K562 (cell line): ENCODE data around the gene FUT8. TPM values are rescaled to one million over a fixed set of nuclear protein-coding genes. Genes with fewer than 3 reads are reported as not detected.

Source experiments
- BHLHE40 ChIP-seq: IDR thresholded peaks from 2 replicates; pipeline ENCODE4 v1.6.1; 2011; ENCODE audit warnings: low read length, improper control_type of control experiment
- C11orf30 ChIP-seq: fragments of 450-650 bp; IDR thresholded peaks from 2 replicates; pipeline ENCODE4 v1.6.1; 2016; ENCODE audit warnings: low read depth, mild to moderate bottlenecking
- E2F1 ChIP-seq: sonication (generic); formaldehyde crosslinking; IDR thresholded peaks from 2 replicates; pipeline ENCODE4 v1.8.1; 2023; ENCODE audit warnings: mild to moderate bottlenecking, missing genetic modification reagents, moderate library complexity
- FOXM1 ChIP-seq, 2 experiments: fragments of 450-650 bp in 1 of 2; sonication (generic) in 1 of 2; formaldehyde crosslinking in 1 of 2; IDR thresholded peaks; 2 replicates each; pipeline versions ENCODE4 v1.6.1 to v1.9.0; 2017 to 2022; ENCODE audit warnings: low read depth in 2 of 2, mild to moderate bottlenecking in 2 of 2, missing genetic modification reagents in 1 of 2, moderate library complexity in 1 of 2
- FUS ChIP-seq: fragments of 200-400 bp; formaldehyde crosslinking; optimal IDR thresholded peaks from 2 replicates; pipeline ENCODE3; 2017; ENCODE audit warnings: low read depth, low read length
- GTF2E2 ChIP-seq: fragments of 200-800 bp; sonication (Bioruptor generic); IDR thresholded peaks from 2 replicates; pipeline ENCODE4 v1.6.1; 2016; ENCODE audit warnings: missing genetic modification characterization, missing compliant biosample characterization
- HNRNPUL1 ChIP-seq: fragments of 200-400 bp; formaldehyde crosslinking; IDR thresholded peaks from 2 replicates; pipeline ENCODE4 v1.6.1; 2017; ENCODE audit warnings: low read length
- KAT7 ChIP-seq: sonication (generic); formaldehyde crosslinking; IDR thresholded peaks from 2 replicates; pipeline ENCODE4 v1.8.0; 2022; ENCODE audit warnings: missing genetic modification reagents, mild to moderate bottlenecking, borderline replicate concordance
- MECOM ChIP-seq: fragments of 250-450 bp; sonication (Bioruptor Pico); IDR thresholded peaks from 2 replicates; pipeline ENCODE4 v1.8.0; 2022; ENCODE audit warnings: inconsistent platforms
- PRDM10 ChIP-seq: fragments of 450-650 bp; IDR thresholded peaks from 2 replicates; pipeline ENCODE4 v1.6.1; 2018; ENCODE audit not compliant: partially characterized antibody
- PRPF4 ChIP-seq: fragments of 200-400 bp; formaldehyde crosslinking; IDR thresholded peaks from one replicate; pipeline ENCODE4 v1.6.1; 2017; ENCODE audit warnings: low read length, low read depth, mild to moderate bottlenecking; ENCODE audit not compliant: insufficient read depth, poor library complexity, severe bottlenecking
- TEAD4 ChIP-seq, 2 experiments: sonication (generic) in 1 of 2; formaldehyde crosslinking in 1 of 2; IDR thresholded peaks; 2 replicates each; pipeline versions ENCODE4 v1.6.1 to v1.8.0; 2012 to 2022; ENCODE audit warnings: borderline replicate concordance in 1 of 2, inconsistent platforms in 1 of 2, low read length in 1 of 2, mild to moderate bottlenecking in 1 of 2, missing genetic modification reagents in 1 of 2
- ZFP30 ChIP-seq: fragments of 250-450 bp; sonication (Bioruptor Pico); IDR thresholded peaks from 2 replicates; pipeline ENCODE4 v1.8.0; 2022; ENCODE audit warnings: moderate library complexity, mild to moderate bottlenecking, inconsistent platforms, borderline replicate concordance
- ZNF592 ChIP-seq: fragments of 450-650 bp; IDR thresholded peaks from 2 replicates; pipeline ENCODE4 v1.6.1; 2017; ENCODE audit warnings: antibody characterized with exemption, mild to moderate bottlenecking
- ZNF79 ChIP-seq: fragments of 250-450 bp; sonication (Bioruptor Pico); IDR thresholded peaks from 2 replicates; pipeline ENCODE4 v1.4.0; 2020; ENCODE audit warnings: low read depth, mild to moderate bottlenecking, moderate library complexity
- polyA plus RNA-seq, 8 experiments: library from polyadenylated mRNA; depleted of rRNA in 4 of 8; stranded (reverse) in 5 of 8; unstranded in 3 of 8; fragments of >200 nt; fragmentation: Nextera tagmentation in 2 of 8; fragmentation: Illumina TruSeq in 1 of 8; extraction: Ambion mirVana in 2 of 8; extraction: Trizol in 1 of 8; gene quantifications; 2 replicates each; pipeline versions ENCODE4 v1.2.1 to v1.2.3, GENCODE V29; 2011 to 2014; ENCODE audit warnings: inconsistent platforms in 1 of 8, missing spikeins in 1 of 8
- total RNA-seq, 7 experiments: library from RNA; depleted of rRNA in 6 of 7; stranded (reverse); fragments of >200 nt in 6 of 7; fragmentation: Illumina TruSeq in 2 of 7; extraction: Trizol in 2 of 7; gene quantifications; 2 replicates each; pipeline versions ENCODE4 v1.2.1 to v1.2.3, GENCODE V29; 2011 to 2021; ENCODE audit warnings: low replicate concordance in 1 of 7

Gene FUT8
- total and polyA plus RNA-seq, 9 of the 15 experiments (the other 6 are each of a cell fraction or from before 2014, with no cell fraction given), result 4.1 to 15.2 (median 7.8) TPM

GRCh38 chr14:65438266-65438933 lies 25.9 kb downstream of the FUT8 start (continued):
- TF ChIP-seq ZNF79 (CRISPR knock-in tag) (no peak), E2F1 (CRISPR knock-in tag) (no peak), FOXM1 (IDR thresholded peaks at IDR 0.05; ENCODE audit: low read depth) (0 out of 2 replicates have a peak, but pooled peaks have one; percentile 17), FOXM1 (CRISPR knock-in tag; IDR thresholded peaks at IDR 0.05; ENCODE audit: low read depth) (no peak), FUS (no peak), MECOM (no peak), KAT7 (no peak), GTF2E2 (peak; percentile 34; the same call in 1 of the 2 replicates), ZNF592 (peak; percentile 65), PRDM10 (peak; percentile 35), HNRNPUL1 (no peak), BHLHE40 (no peak), TEAD4 (IDR thresholded peaks at IDR 0.05; ENCODE audit: low read length) (peak; percentile 2; the same call in 1 of the 2 replicates), TEAD4 (CRISPR knock-in tag; IDR thresholded peaks at IDR 0.05; ENCODE audit: borderline replicate concordance) (no peak), PRPF4 (no peak), ZFP30 (CRISPR knock-in tag) (no peak), C11orf30 (no peak)
